ENCODE results near the gene AGAP2.
A peak's percentile ranks its signal among the peaks of the same experiment; 100 is the strongest.

The AGAP2 gene

GRCh38 chr12:57717131-57717530 is 21.4 kb downstream of the AGAP2 start:
- TF ChIP-seq, protein P1, sequence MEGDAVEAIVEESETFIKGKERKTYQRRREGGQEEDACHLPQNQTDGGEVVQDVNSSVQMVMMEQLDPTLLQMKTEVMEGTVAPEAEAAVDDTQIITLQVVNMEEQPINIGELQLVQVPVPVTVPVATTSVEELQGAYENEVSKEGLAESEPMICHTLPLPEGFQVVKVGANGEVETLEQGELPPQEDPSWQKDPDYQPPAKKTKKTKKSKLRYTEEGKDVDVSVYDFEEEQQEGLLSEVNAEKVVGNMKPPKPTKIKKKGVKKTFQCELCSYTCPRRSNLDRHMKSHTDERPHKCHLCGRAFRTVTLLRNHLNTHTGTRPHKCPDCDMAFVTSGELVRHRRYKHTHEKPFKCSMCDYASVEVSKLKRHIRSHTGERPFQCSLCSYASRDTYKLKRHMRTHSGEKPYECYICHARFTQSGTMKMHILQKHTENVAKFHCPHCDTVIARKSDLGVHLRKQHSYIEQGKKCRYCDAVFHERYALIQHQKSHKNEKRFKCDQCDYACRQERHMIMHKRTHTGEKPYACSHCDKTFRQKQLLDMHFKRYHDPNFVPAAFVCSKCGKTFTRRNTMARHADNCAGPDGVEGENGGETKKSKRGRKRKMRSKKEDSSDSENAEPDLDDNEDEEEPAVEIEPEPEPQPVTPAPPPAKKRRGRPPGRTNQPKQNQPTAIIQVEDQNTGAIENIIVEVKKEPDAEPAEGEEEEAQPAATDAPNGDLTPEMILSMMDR (IDR thresholded peaks at IDR 0.05; ENCODE audit: extremely low read depth, missing control alignments): no peak
- no peak for DNase-seq (ENCODE audit: low spot score)

DNA sequence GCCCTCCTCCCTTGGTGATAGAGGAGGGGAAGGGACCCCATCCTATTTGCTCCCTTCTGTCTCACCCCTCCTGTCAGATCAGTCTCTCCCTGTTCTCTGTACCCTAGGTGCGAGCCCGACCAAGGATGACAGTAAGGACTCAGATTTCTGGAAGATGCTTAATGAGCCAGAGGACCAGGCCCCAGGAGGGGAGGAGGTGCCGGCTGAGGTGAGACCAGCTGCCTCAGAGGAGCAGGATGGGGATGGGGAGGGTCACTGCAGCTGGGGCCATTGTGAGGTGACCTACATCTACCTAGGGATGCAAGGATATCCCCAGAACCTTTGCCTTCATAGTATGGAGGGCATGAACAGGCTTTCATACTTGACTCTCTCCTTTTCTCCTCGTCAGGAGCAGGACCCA is 22.2 kb downstream of the AGAP2 start:
- TF ChIP-seq, protein P1 (IDR thresholded peaks at IDR 0.05; ENCODE audit: extremely low read depth, missing control alignments): no peak

DNA sequence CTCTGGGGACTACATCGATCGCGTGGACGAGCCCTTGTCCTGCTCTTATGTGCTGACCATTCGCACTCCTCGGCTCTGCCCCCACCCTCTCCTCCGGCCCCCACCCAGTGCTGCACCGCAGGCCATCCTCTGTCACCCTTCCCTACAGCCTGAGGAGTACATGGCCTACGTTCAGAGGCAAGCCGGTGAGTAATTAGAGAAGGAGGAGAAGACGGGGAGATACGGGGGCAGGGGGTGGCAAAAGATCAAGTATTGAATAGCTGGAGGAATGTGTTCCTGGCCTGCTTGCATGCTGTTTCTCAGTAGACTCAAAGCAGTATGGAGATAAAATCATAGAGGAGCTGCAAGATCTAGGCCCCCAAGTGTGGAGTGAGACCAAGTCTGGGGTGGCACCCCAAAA is 22.8 kb downstream of the AGAP2 start:
- TF ChIP-seq, protein P1 (IDR thresholded peaks at IDR 0.05; ENCODE audit: extremely low read depth, missing control alignments): no peak
- no peak for DNase-seq (ENCODE audit: low spot score)

More for the DNA sequence above, 22.2 kb downstream of the AGAP2 start:
- DNase-seq (ENCODE audit: low spot score): no peak

GRCh38 chr12:57715036-57715748 is 23.4 kb downstream of the AGAP2 start:
- DNase-seq (ENCODE audit: low spot score): peak; percentile 19

DNA sequence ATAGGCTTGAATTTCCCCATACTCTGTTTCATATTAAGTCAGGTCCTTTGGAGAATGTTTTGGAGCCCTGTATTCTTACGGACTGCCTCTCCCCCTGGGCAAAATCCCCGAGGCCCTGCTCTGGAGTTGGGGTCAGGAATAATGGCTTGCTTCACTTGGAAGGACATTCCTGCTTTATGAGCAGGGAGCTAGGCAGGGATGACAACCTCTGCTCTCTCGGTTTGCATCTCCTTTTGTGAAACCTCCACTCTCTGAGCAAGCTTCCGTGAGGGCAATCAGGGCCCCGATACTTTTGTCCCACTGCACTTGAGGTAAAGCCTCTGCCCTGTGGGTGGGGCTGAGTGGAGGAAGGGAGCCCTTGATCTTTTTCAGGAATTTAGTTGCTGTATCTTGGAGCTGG is 25.3 kb downstream of the AGAP2 start:
- DNase-seq (ENCODE audit: low spot score): no peak
- TF ChIP-seq, protein P1 (IDR thresholded peaks at IDR 0.05; ENCODE audit: extremely low read depth, missing control alignments): no peak

DNA sequence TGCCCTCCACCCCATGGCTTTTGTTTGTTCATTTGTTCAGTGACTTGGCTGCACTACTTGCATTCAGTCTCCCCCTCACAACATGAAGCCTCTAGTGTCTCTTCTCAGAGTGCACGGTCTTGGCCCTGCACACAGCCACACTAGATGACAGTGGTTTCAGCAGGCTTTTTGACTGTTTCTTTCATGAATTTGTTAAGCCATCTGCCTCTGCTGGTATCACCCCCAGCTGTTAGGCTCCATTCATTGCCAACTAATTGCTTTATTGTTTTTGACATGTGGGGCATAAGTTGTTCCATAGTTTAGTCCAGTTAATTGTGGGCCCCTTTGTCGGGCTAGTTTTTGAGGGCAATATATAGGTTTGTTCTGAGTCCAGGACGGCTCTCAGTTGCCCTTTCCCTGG is 25.8 kb downstream of the AGAP2 start:
- TF ChIP-seq, protein P1 (IDR thresholded peaks at IDR 0.05; ENCODE audit: extremely low read depth, missing control alignments): no peak
- no peak for DNase-seq (ENCODE audit: low spot score)

- TF ChIP-seq, protein P1 (IDR thresholded peaks at IDR 0.05; ENCODE audit: extremely low read depth, missing control alignments): no peak
- DNase-seq (ENCODE audit: low spot score): no peak
These were observed 30.2 kb downstream of the AGAP2 start for GRCh38 chr12:57708296-57708695.

DNA sequence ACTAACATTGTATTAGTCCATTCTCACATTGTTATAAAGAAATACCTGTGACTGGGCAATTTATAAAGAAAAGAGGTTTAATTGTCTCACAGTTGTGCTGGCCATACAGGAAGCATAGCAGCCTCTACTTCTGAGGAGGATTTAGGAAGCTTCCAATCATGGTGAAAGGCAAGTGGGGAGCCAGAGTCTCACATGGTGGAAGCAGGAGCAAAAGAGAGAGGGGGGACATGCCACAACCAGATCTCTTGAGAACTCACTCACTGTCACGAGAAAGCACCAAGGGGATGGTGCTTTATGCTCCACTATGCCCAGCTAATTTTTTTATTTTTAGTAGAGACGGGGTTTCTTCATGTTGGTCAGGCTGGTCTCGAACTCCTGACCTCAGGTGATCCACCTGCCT is 31.3 kb downstream of the AGAP2 start:
- TF ChIP-seq, protein P1 (IDR thresholded peaks at IDR 0.05; ENCODE audit: extremely low read depth, missing control alignments): no peak
- no peak for DNase-seq (ENCODE audit: low spot score)

Measured in GM20000 (cell line).